ENCODE data around the gene KRT82. TPM values are rescaled to one million over a fixed set of nuclear protein-coding genes. Genes with fewer than 3 reads are reported as not detected.

KRT82 gene
- total RNA-seq, 1 experiment from 2014 or later = not detected

DNA sequence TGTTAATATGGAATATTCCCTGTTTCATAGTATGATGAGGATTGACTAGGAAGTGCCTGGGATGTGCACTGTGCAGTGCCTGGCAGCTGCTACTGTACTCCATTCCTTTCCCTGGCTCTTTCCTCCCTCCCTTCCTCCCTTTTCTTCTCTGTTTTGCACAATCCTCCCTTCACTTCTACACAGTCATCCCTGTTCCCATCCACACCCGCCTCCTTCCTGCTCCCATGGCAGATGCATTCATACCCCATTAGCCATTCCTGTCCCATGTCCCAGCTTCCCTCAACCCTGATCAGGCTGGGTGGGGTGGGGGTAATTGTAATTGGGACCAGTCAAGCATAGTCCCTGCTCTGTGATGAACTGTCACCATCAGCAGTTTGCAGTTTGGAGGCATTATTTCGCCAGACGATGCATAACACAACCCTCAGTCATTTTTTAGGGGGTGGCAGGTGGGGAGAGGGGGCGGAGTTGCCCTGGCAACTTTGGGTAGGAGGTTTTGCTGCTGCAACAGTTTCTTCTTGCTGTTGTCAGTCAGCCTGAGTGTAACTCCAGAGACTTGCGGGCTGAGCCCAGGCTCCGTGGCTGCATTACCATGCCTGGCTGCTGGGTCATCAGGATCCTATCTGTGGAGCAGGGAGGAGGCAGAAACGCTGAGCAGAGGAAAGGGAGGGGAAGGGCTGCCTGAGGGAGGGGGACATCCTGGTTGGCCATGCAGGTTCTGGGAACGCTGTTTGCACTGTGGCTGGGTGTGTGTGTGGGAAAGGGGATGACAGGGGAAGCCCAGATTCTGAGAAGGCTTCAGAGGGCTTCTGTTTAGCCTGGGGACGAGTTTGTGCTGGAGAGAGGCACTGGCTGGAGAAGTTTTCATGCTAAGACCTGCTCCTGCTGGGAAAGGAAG lies 16.6 kb downstream of the KRT82 start:
- H4K8ac ChIP-seq (replicated peaks; ENCODE audit: insufficient read length, low read depth, low read length) = no peak overlapping the region
- no peak overlapping the region for H3K27ac ChIP-seq (ENCODE audit: insufficient read length, low read depth, low read length)
- H3K23me2 ChIP-seq (ENCODE audit: insufficient read length, low read depth, low read length, poor library complexity, severe bottlenecking) = no peaks in the 10 kb centered on the region
- H3K4me3 Mint-ChIP-seq = no peak overlapping the region
- H3K9ac ChIP-seq (ENCODE audit: extremely low read depth, insufficient read length, low read length) = no peak overlapping the region
- DNase-seq = peak; percentile 62
- no peak overlapping the region for H3K56ac ChIP-seq (ENCODE audit: insufficient read length, low read depth, low read length)
- no peak overlapping the region for H2BK20ac ChIP-seq (ENCODE audit: low read depth, low read length, poor library complexity, severe bottlenecking)
- peak overlapping the region in 1 of 3 experiments; percentile 56; a peak in 1 of 7 replicates for H3K27ac Mint-ChIP-seq
- H3K23ac ChIP-seq (ENCODE audit: insufficient read length, low read depth, low read length) = no peak overlapping the region
- H3K9me3 Mint-ChIP-seq = no peaks in the 10 kb centered on the region
- TF ChIP-seq, protein P1, sequence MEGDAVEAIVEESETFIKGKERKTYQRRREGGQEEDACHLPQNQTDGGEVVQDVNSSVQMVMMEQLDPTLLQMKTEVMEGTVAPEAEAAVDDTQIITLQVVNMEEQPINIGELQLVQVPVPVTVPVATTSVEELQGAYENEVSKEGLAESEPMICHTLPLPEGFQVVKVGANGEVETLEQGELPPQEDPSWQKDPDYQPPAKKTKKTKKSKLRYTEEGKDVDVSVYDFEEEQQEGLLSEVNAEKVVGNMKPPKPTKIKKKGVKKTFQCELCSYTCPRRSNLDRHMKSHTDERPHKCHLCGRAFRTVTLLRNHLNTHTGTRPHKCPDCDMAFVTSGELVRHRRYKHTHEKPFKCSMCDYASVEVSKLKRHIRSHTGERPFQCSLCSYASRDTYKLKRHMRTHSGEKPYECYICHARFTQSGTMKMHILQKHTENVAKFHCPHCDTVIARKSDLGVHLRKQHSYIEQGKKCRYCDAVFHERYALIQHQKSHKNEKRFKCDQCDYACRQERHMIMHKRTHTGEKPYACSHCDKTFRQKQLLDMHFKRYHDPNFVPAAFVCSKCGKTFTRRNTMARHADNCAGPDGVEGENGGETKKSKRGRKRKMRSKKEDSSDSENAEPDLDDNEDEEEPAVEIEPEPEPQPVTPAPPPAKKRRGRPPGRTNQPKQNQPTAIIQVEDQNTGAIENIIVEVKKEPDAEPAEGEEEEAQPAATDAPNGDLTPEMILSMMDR (conservative IDR thresholded peaks at IDR 0.05) = no peak
- H3K4me1 ChIP-seq (ENCODE audit: insufficient read depth, low read length) = no peaks in the 10 kb centered on the region
- no peak overlapping the region for H2AK5ac ChIP-seq (ENCODE audit: insufficient read length, low read length)
- H2BK5ac ChIP-seq (ENCODE audit: insufficient read length, low read length) = no peak overlapping the region
- H3K14ac ChIP-seq (ENCODE audit: insufficient read depth, low read length) = no peak overlapping the region
- no CpG with 5 or more reads among the region's 9 CpGs for WGBS (ENCODE audit: extremely low coverage, insufficient read length, low lambda C conversion rate)
- no peak overlapping the region for H3K4ac ChIP-seq (ENCODE audit: low read depth, low read length)
- no peak overlapping the region for H3K4me2 ChIP-seq (ENCODE audit: insufficient read depth, insufficient read length, low read length)
- peaks cover 12% of the 10 kb centered on the region for H3K27me3 Mint-ChIP-seq (ENCODE audit: low read depth)
- no peak overlapping the region for H2BK12ac ChIP-seq (ENCODE audit: insufficient read length, low read depth, low read length)
- H2BK120ac ChIP-seq (ENCODE audit: low read depth, low read length, poor library complexity, severe bottlenecking) = no peak overlapping the region
- H2AFZ ChIP-seq (ENCODE audit: low read length) = no peak overlapping the region
- no peaks in the 10 kb centered on the region for H3K79me2 ChIP-seq (ENCODE audit: insufficient read depth, low read length)
- no peaks in the 10 kb centered on the region for H3K36me3 Mint-ChIP-seq (ENCODE audit: insufficient read depth in 1 of 3, low read depth in 3 of 3)
- H3K18ac ChIP-seq (ENCODE audit: insufficient read length, low read depth, low read length) = no peak overlapping the region
- no peaks in the 10 kb centered on the region for H4K20me1 ChIP-seq (ENCODE audit: control insufficient read depth, insufficient read depth, insufficient read length)
- H4K91ac ChIP-seq (ENCODE audit: insufficient read length, low read depth, low read length) = no peak overlapping the region
- no peak overlapping the region for H2BK15ac ChIP-seq (ENCODE audit: low read depth, low read length)
- H4K5ac ChIP-seq (ENCODE audit: insufficient read length, low read depth, low read length) = no peak overlapping the region
- H3K27me3 ChIP-seq (ENCODE audit: insufficient read depth, low read length) = no peaks in the 10 kb centered on the region
- no peak overlapping the region for H3T11ph ChIP-seq (ENCODE audit: low read length)
- no peaks in the 10 kb centered on the region for H3K9me3 ChIP-seq (ENCODE audit: control insufficient read depth, low read depth, low read length)
- no peaks in the 10 kb centered on the region for H3K79me1 ChIP-seq (ENCODE audit: insufficient read depth, low read depth, low read length, poor library complexity, severe bottlenecking)
- H3K4me1 Mint-ChIP-seq = peaks cover 5 to 10% of the 10 kb centered on the region in 2 experiments
